K562 (cell line): ENCODE results near the gene TIMM23. TPM values are rescaled to one million over a fixed set of nuclear protein-coding genes. Genes with fewer than 3 reads are reported as not detected.
A peak's percentile ranks its signal among the peaks of the same experiment; 100 is the strongest.

Experiments used
- CBX8 ChIP-seq: fragments of 200-600 bp; sonication (generic); IDR thresholded peaks from 2 replicates; pipeline ENCODE4 v1.6.1; 2012; ENCODE audit warnings: borderline replicate concordance, mixed run types, low read depth, mild to moderate bottlenecking, moderate library complexity, mixed read lengths, low read length, control low read depth, inconsistent platforms; ENCODE audit not compliant: poor library complexity, severe bottlenecking; ENCODE audit errors: extremely low read depth
- ETV1 ChIP-seq: fragments of 450-650 bp; conservative IDR thresholded peaks from 2 replicates; pipeline ENCODE4 v1.6.1; 2016; ENCODE audit warnings: missing genetic modification characterization, control low read depth, low read depth, missing compliant biosample characterization
- KAT2B ChIP-seq: IDR thresholded peaks from one replicate; pipeline ENCODE4 v1.6.1; 2012; ENCODE audit warnings: low read depth, mild to moderate bottlenecking, control low read depth, inconsistent platforms, low read length, moderate library complexity
- PREB ChIP-seq: sonication (generic); formaldehyde crosslinking; IDR thresholded peaks from 2 replicates; pipeline ENCODE4 v1.8.1; 2023; ENCODE audit warnings: mild to moderate bottlenecking, missing genetic modification reagents
- PURB ChIP-seq: sonication (generic); formaldehyde crosslinking; IDR thresholded peaks from 2 replicates; pipeline ENCODE4 v1.9.0; 2021; ENCODE audit warnings: low read depth, mild to moderate bottlenecking, missing genetic modification reagents
- RAD21 ChIP-seq, 2 experiments: fragments of 250-450 bp in 1 of 2; fragments of 450-650 bp in 1 of 2; sonication (Bioruptor Pico) in 1 of 2; formaldehyde crosslinking in 1 of 2; IDR thresholded peaks in 1 of 2; conservative IDR thresholded peaks in 1 of 2; 2 replicates each; pipeline versions ENCODE4 v1.4.0 to v1.8.0; 2020 to 2022; ENCODE audit warnings: mild to moderate bottlenecking in 2 of 2, moderate library complexity in 1 of 2
- RBM22 ChIP-seq: fragments of 200-400 bp; formaldehyde crosslinking; IDR thresholded peaks from 2 replicates; pipeline ENCODE4 v1.6.1; 2018; ENCODE audit warnings: low read length, low read depth; ENCODE audit not compliant: poor library complexity, severe bottlenecking
- RREB1 ChIP-seq: fragments of 250-450 bp; sonication (Bioruptor Pico); IDR thresholded peaks from 2 replicates; pipeline ENCODE4 v1.4.0; 2020
- SIRT6 ChIP-seq: IDR thresholded peaks from one replicate; pipeline ENCODE4 v1.6.1; 2012; ENCODE audit warnings: low read depth, mild to moderate bottlenecking, control low read depth, inconsistent platforms, low read length, moderate library complexity
- SMARCC2 ChIP-seq: fragments of 450-650 bp; IDR thresholded peaks from 2 replicates; pipeline ENCODE4 v1.6.1; 2017; ENCODE audit warnings: antibody characterized with exemption, moderate library complexity, mild to moderate bottlenecking, low read depth
- UBTF ChIP-seq, 2 experiments: IDR thresholded peaks; 2 replicates each; pipeline ENCODE4 v1.6.1; 2012; ENCODE audit warnings: improper control_type of control experiment in 2 of 2, low read depth in 2 of 2, low read length in 2 of 2, borderline replicate concordance in 1 of 2
- YY1 ChIP-seq, 3 experiments: IDR thresholded peaks; 2 replicates each; pipeline ENCODE4 v1.6.1; 2011; ENCODE audit warnings: low read length in 2 of 3, mild to moderate bottlenecking in 2 of 3, moderate library complexity in 2 of 3, borderline replicate concordance in 1 of 3, control low read depth in 1 of 3, low read depth in 1 of 3; ENCODE audit not compliant: insufficient read depth in 3 of 3, insufficient replicate concordance in 2 of 3, control insufficient read depth in 1 of 3, insufficient read length in 1 of 3; ENCODE audit errors: extremely low read depth in 1 of 3
- ZFX ChIP-seq: sonication (generic); formaldehyde crosslinking; IDR thresholded peaks from 2 replicates; pipeline ENCODE4 v1.8.0; 2022; ENCODE audit warnings: mild to moderate bottlenecking, missing genetic modification reagents, moderate library complexity
- polyA plus RNA-seq, 8 experiments: library from polyadenylated mRNA; depleted of rRNA in 4 of 8; stranded (reverse) in 5 of 8; unstranded in 3 of 8; fragments of >200 nt; fragmentation: Nextera tagmentation in 2 of 8; fragmentation: Illumina TruSeq in 1 of 8; extraction: Ambion mirVana in 2 of 8; extraction: Trizol in 1 of 8; gene quantifications; 2 replicates each; pipeline versions ENCODE4 v1.2.1 to v1.2.3, GENCODE V29; 2011 to 2014; ENCODE audit warnings: inconsistent platforms in 1 of 8, missing spikeins in 1 of 8
- total RNA-seq, 7 experiments: library from RNA; depleted of rRNA in 6 of 7; stranded (reverse); fragments of >200 nt in 6 of 7; fragmentation: Illumina TruSeq in 2 of 7; extraction: Trizol in 2 of 7; gene quantifications; 2 replicates each; pipeline versions ENCODE4 v1.2.1 to v1.2.3, GENCODE V29; 2011 to 2021; ENCODE audit warnings: low replicate concordance in 1 of 7

TIMM23 gene
- total and polyA plus RNA-seq, 9 of the 15 experiments (the other 6 are each of a cell fraction or from before 2014, with no cell fraction given) = 148 to 280 (median 183) TPM

GRCh38 chr10:46035923-46036849, 63.9 kb downstream of the TIMM23 start (continued):
- TF ChIP-seq RREB1 (CRISPR knock-in tag) (no peak), SIRT6 (no peak), ETV1 (tag) (no peak), RBM22 (no peak), YY1 (IDR thresholded peaks at IDR 0.05; ENCODE audit: borderline replicate concordance in 1 of 3, control insufficient read depth in 1 of 3, extremely low read depth in 1 of 3, insufficient read depth in 3 of 3, insufficient read length in 1 of 3, insufficient replicate concordance in 2 of 3, low read depth in 1 of 3, low read length in 2 of 3) (no peak), UBTF (IDR thresholded peaks at IDR 0.05; ENCODE audit: borderline replicate concordance in 1 of 2, low read depth in 2 of 2, low read length in 2 of 2) (no peak), PURB (CRISPR knock-in tag) (no peak), KAT2B (no peak), SMARCC2 (no peak), CBX8 (no peak), PREB (CRISPR knock-in tag) (no peak), RAD21 (CRISPR knock-in tag; conservative IDR thresholded peaks at IDR 0.05 in 1 of 2, IDR thresholded peaks at IDR 0.05 in 1 of 2) (peak; percentile 28 to 39), ZFX (CRISPR knock-in tag) (no peak)
